Panc1 (cell line): Measurements from ENCODE around the gene YWHAH.

Experiments used
- POLR2AphosphoS5 ChIP-seq: IDR thresholded peaks from 2 replicates; pipeline ENCODE4 v1.6.1; 2012; ENCODE audit warnings: mild to moderate bottlenecking, low read depth, low read length, moderate library complexity
- SIN3A ChIP-seq: IDR thresholded peaks from 2 replicates; pipeline ENCODE4 v1.6.1; 2012; ENCODE audit warnings: low read depth, mild to moderate bottlenecking, low read length, moderate library complexity, borderline replicate concordance; ENCODE audit not compliant: insufficient read depth
- TCF7L2 ChIP-seq: IDR thresholded peaks from 2 replicates; pipeline ENCODE4 v1.6.1; 2011; ENCODE audit warnings: mild to moderate bottlenecking, low read depth, low read length, inconsistent platforms
- TF ChIP-seq, protein P1 (sequence below): fragments of 450-650 bp; IDR thresholded peaks from 2 replicates; pipeline ENCODE4 v1.5.1; 2017; ENCODE audit warnings: mild to moderate bottlenecking

DNA sequence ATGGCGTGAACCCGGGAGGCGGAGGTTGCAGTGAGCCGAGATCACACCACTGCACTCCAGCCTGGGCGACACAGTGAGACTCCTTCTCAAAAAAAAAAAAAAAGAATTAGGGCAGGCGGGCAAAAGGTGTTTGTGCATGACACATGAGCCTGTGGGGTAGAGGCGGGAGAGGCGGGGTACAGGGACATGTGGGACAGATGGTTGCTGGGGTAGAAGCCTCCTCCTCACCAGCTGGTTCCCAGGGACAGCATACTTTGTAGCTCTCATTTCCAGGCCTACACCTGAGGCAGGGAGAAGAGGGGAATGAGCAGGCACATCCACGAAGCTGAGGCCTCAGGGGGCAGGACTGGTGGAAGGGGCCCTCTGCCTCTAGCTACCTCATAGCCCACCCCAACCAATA, 23.7 kb downstream of the YWHAH start:
- TF ChIP-seq TCF7L2 (no peak), SIN3A (no peak), POLR2AphosphoS5 (no peak)
- TF ChIP-seq, protein P1, sequence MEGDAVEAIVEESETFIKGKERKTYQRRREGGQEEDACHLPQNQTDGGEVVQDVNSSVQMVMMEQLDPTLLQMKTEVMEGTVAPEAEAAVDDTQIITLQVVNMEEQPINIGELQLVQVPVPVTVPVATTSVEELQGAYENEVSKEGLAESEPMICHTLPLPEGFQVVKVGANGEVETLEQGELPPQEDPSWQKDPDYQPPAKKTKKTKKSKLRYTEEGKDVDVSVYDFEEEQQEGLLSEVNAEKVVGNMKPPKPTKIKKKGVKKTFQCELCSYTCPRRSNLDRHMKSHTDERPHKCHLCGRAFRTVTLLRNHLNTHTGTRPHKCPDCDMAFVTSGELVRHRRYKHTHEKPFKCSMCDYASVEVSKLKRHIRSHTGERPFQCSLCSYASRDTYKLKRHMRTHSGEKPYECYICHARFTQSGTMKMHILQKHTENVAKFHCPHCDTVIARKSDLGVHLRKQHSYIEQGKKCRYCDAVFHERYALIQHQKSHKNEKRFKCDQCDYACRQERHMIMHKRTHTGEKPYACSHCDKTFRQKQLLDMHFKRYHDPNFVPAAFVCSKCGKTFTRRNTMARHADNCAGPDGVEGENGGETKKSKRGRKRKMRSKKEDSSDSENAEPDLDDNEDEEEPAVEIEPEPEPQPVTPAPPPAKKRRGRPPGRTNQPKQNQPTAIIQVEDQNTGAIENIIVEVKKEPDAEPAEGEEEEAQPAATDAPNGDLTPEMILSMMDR = no peak
